Duodenal mucosa (tissue), 2 donors: ENCODE results near the gene TRAPPC8.

Experiments
- H3K27ac ChIP-seq: one replicate; pipeline ENCODE4 v1.7.0; 2013; ENCODE audit warnings: low read depth, low read length
- H3K27me3 ChIP-seq, 2 donors: one replicate each; pipeline ENCODE4 v1.7.0; 2013; ENCODE audit warnings: low read length in 2 of 2, control low read depth in 1 of 2; ENCODE audit not compliant: insufficient read depth in 2 of 2, control insufficient read depth in 1 of 2
- H3K36me3 ChIP-seq, 2 donors: one replicate each; pipeline ENCODE4 v1.7.0; 2013; ENCODE audit warnings: low read length in 2 of 2, control low read depth in 1 of 2; ENCODE audit not compliant: insufficient read depth in 2 of 2, control insufficient read depth in 1 of 2
- H3K4me1 ChIP-seq, 2 donors: one replicate each; pipeline ENCODE4 v1.7.0; 2013; ENCODE audit warnings: low read length in 2 of 2, control low read depth in 1 of 2; ENCODE audit not compliant: insufficient read depth in 2 of 2, control insufficient read depth in 1 of 2
- H3K4me3 ChIP-seq, 2 donors: one replicate each; pipeline ENCODE4 v1.7.0; 2013; ENCODE audit warnings: low read length in 2 of 2, low read depth in 1 of 2
- H3K9ac ChIP-seq, 2 donors: one replicate each; pipeline ENCODE4 v1.7.0; 2013; ENCODE audit warnings: low read length in 2 of 2, low read depth in 1 of 2
- H3K9me3 ChIP-seq, 2 donors: one replicate each; pipeline ENCODE4 v1.7.0; 2013; ENCODE audit warnings: low read length in 2 of 2, control low read depth in 1 of 2; ENCODE audit not compliant: control insufficient read depth in 1 of 2

Gene TRAPPC8

GRCh38 chr18:31876707-31877106, 66.2 kb downstream of the TRAPPC8 start:
- Histone ChIP-seq H3K9me3 (peaks cover 5% of the 10 kb centered on the region in 2 donors), H3K27ac (no peak overlapping the region), H3K9ac (no peak overlapping the region), H3K4me1 (peaks cover 0 to 4% of the 10 kb centered on the region in 2 donors), H3K27me3 (no peaks in the 10 kb centered on the region), H3K4me3 (no peak overlapping the region), H3K36me3 (peaks cover 22 to 42% of the 10 kb centered on the region in 2 donors)

GRCh38 chr18:31875301-31875700, 67.6 kb downstream of the TRAPPC8 start:
- Histone ChIP-seq H3K4me3 (no peak overlapping the region), H3K9ac (no peak overlapping the region), H3K27me3 (no peaks in the 10 kb centered on the region), H3K9me3 (peaks cover 0 to 2% of the 10 kb centered on the region in 2 donors), H3K36me3 (peaks cover 18 to 41% of the 10 kb centered on the region in 2 donors), H3K27ac (no peak overlapping the region), H3K4me1 (peaks cover 0 to 4% of the 10 kb centered on the region in 2 donors)

- Histone ChIP-seq H3K27ac (no peak overlapping the region), H3K4me1 (no peaks in the 10 kb centered on the region), H3K9ac (no peak overlapping the region), H3K36me3 (peaks cover 15 to 58% of the 10 kb centered on the region in 2 donors), H3K9me3 (no peaks in the 10 kb centered on the region), H3K4me3 (no peak overlapping the region), H3K27me3 (no peaks in the 10 kb centered on the region)
Measured at GRCh38 chr18:31863103-31863502, 79.8 kb downstream of the TRAPPC8 start.

- Histone ChIP-seq H3K4me3 (no peak overlapping the region), H3K27ac (no peak overlapping the region), H3K4me1 (no peaks in the 10 kb centered on the region), H3K36me3 (peaks cover 17 to 58% of the 10 kb centered on the region in 2 donors), H3K9me3 (no peaks in the 10 kb centered on the region), H3K27me3 (no peaks in the 10 kb centered on the region), H3K9ac (no peak overlapping the region)
Measured at GRCh38 chr18:31860488-31860887, 82.4 kb downstream of the TRAPPC8 start.

GRCh38 chr18:31857526-31858106, 85.3 kb downstream of the TRAPPC8 start:
- no peaks in the 10 kb centered on the region for H3K9me3 ChIP-seq
- H3K36me3 ChIP-seq: peaks cover 26 to 63% of the 10 kb centered on the region in 2 donors
- H3K4me1 ChIP-seq: no peaks in the 10 kb centered on the region
- H3K4me3 ChIP-seq: no peak overlapping the region
- H3K27me3 ChIP-seq: no peaks in the 10 kb centered on the region
- H3K27ac ChIP-seq: no peak overlapping the region
- no peak overlapping the region for H3K9ac ChIP-seq

- Histone ChIP-seq H3K9me3 (no peaks in the 10 kb centered on the region), H3K36me3 (peaks cover 25 to 57% of the 10 kb centered on the region in 2 donors), H3K27me3 (no peaks in the 10 kb centered on the region), H3K4me1 (no peaks in the 10 kb centered on the region), H3K9ac (no peak overlapping the region), H3K27ac (no peak overlapping the region), H3K4me3 (no peak overlapping the region)
Measured at GRCh38 chr18:31850844-31851243, 92.1 kb downstream of the TRAPPC8 start.

GRCh38 chr18:31840499-31840898, 102.4 kb downstream of the TRAPPC8 start:
- Histone ChIP-seq H3K4me3 (no peak overlapping the region), H3K9ac (no peak overlapping the region), H3K4me1 (no peaks in the 10 kb centered on the region), H3K9me3 (no peaks in the 10 kb centered on the region), H3K36me3 (peaks cover 32 to 52% of the 10 kb centered on the region in 2 donors), H3K27ac (no peak overlapping the region), H3K27me3 (no peaks in the 10 kb centered on the region)

GRCh38 chr18:31837879-31838278, 105.0 kb downstream of the TRAPPC8 start:
- Histone ChIP-seq H3K9ac (no peak overlapping the region), H3K27ac (no peak overlapping the region), H3K4me1 (no peaks in the 10 kb centered on the region), H3K27me3 (no peaks in the 10 kb centered on the region), H3K4me3 (no peak overlapping the region), H3K9me3 (no peaks in the 10 kb centered on the region), H3K36me3 (peaks cover 31 to 56% of the 10 kb centered on the region in 2 donors)

GRCh38 chr18:31835528-31836133, 107.3 kb downstream of the TRAPPC8 start:
- no peaks in the 10 kb centered on the region for H3K4me1 ChIP-seq
- H3K9ac ChIP-seq: no peak overlapping the region
- H3K27me3 ChIP-seq: no peaks in the 10 kb centered on the region
- H3K4me3 ChIP-seq: no peak overlapping the region
- no peak overlapping the region for H3K27ac ChIP-seq
- no peaks in the 10 kb centered on the region for H3K9me3 ChIP-seq
- H3K36me3 ChIP-seq: peaks cover 31 to 54% of the 10 kb centered on the region in 2 donors

GRCh38 chr18:31831903-31832302, 111.0 kb downstream of the TRAPPC8 start:
- no peaks in the 10 kb centered on the region for H3K4me1 ChIP-seq
- no peaks in the 10 kb centered on the region for H3K9me3 ChIP-seq
- H3K27me3 ChIP-seq: no peaks in the 10 kb centered on the region
- peaks cover 29 to 48% of the 10 kb centered on the region in 2 donors for H3K36me3 ChIP-seq
- H3K27ac ChIP-seq: no peak overlapping the region
- H3K4me3 ChIP-seq: no peak overlapping the region
- no peak overlapping the region for H3K9ac ChIP-seq
